Measurements from ENCODE around the gene C6orf141. TPM values are rescaled to one million over a fixed set of nuclear protein-coding genes. Genes with fewer than 3 reads are reported as not detected.

C6orf141 gene
- total and polyA plus RNA-seq, 4 donors, result 0.14 to 0.84 (median 0.38) TPM

DNA sequence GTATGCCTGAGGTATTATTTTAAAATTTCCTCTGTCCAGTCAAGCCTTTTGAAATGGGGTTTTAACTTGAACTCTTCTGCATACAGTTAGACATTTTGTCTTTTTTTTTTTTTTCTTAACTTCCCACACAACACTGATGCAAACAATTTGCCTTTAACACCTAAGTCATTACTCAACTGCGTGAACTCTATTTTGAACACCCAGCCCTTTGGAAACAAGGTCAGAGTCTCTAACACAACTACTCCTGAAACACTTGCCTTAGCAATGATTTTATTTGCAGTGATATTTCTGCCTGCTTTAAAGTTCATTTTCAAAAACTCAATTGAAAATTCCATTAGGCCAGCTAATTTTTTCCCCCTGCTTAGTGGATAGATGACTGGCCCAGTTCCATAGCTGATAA, 26.6 kb upstream of the C6orf141 start:
- WGBS, result 39% methylated on average over 1 of the region's 1 CpG
- no peak overlapping the region for H3K4me3 ChIP-seq (ENCODE audit: low read depth in 1 of 3, low read length in 3 of 3)
- no peak overlapping the region for H3K9ac ChIP-seq (ENCODE audit: low read depth in 1 of 2, low read length in 2 of 2)
- no peaks in the 10 kb centered on the region for H3K36me3 ChIP-seq (ENCODE audit: control insufficient read depth in 4 of 4, insufficient read depth in 3 of 4, low read depth in 1 of 4, low read length in 3 of 4)
- DNase-seq (ENCODE audit: low spot score), result no peak
- H3K4me1 ChIP-seq (ENCODE audit: control insufficient read depth in 4 of 4, insufficient read depth in 4 of 4, low read length in 3 of 4), result peaks cover 12 to 56% (median 50%) of the 10 kb centered on the region in 4 donors
- no peaks in the 10 kb centered on the region for H3K27me3 ChIP-seq (ENCODE audit: control insufficient read depth in 4 of 4, insufficient read depth in 4 of 4, low read length in 3 of 4)
- H3K9me3 ChIP-seq (ENCODE audit: control insufficient read depth in 4 of 4, low read length in 3 of 4), result no peaks in the 10 kb centered on the region
- TF ChIP-seq, protein P1, sequence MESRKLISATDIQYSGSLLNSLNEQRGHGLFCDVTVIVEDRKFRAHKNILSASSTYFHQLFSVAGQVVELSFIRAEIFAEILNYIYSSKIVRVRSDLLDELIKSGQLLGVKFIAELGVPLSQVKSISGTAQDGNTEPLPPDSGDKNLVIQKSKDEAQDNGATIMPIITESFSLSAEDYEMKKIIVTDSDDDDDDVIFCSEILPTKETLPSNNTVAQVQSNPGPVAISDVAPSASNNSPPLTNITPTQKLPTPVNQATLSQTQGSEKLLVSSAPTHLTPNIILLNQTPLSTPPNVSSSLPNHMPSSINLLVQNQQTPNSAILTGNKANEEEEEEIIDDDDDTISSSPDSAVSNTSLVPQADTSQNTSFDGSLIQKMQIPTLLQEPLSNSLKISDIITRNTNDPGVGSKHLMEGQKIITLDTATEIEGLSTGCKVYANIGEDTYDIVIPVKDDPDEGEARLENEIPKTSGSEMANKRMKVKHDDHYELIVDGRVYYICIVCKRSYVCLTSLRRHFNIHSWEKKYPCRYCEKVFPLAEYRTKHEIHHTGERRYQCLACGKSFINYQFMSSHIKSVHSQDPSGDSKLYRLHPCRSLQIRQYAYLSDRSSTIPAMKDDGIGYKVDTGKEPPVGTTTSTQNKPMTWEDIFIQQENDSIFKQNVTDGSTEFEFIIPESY (IDR thresholded peaks at IDR 0.05), result peak; percentile 50
- TF ChIP-seq SP1 (IDR thresholded peaks at IDR 0.05), result peak; percentile 73
- TF ChIP-seq JUND (IDR thresholded peaks at IDR 0.05), result peak; percentile 30 to 84
- TF ChIP-seq HNF4G (IDR thresholded peaks at IDR 0.05), result peak; percentile 76
- no peak for TF ChIP-seq YY1 (IDR thresholded peaks at IDR 0.05)
- TF ChIP-seq FOXA1 (IDR thresholded peaks at IDR 0.05), result no peak
- peak; percentile 76 to 81 for TF ChIP-seq RXRA (IDR thresholded peaks at IDR 0.05)
- TF ChIP-seq GABPA (IDR thresholded peaks at IDR 0.05 in 1 of 2, conservative IDR thresholded peaks at IDR 0.05 in 1 of 2), result no peak
- TF ChIP-seq NR2F2 (IDR thresholded peaks at IDR 0.05), result no peak
- TF ChIP-seq, protein P2, sequence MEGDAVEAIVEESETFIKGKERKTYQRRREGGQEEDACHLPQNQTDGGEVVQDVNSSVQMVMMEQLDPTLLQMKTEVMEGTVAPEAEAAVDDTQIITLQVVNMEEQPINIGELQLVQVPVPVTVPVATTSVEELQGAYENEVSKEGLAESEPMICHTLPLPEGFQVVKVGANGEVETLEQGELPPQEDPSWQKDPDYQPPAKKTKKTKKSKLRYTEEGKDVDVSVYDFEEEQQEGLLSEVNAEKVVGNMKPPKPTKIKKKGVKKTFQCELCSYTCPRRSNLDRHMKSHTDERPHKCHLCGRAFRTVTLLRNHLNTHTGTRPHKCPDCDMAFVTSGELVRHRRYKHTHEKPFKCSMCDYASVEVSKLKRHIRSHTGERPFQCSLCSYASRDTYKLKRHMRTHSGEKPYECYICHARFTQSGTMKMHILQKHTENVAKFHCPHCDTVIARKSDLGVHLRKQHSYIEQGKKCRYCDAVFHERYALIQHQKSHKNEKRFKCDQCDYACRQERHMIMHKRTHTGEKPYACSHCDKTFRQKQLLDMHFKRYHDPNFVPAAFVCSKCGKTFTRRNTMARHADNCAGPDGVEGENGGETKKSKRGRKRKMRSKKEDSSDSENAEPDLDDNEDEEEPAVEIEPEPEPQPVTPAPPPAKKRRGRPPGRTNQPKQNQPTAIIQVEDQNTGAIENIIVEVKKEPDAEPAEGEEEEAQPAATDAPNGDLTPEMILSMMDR (IDR thresholded peaks at IDR 0.05; ENCODE audit: low read depth, low read length, missing input control), result no peak
- peak; percentile 11 for TF ChIP-seq FOXA2 (IDR thresholded peaks at IDR 0.05)
- TF ChIP-seq EGR1 (IDR thresholded peaks at IDR 0.05; ENCODE audit: low read depth in 2 of 2), result peak in 1 of 2 donors; percentile 41
- TF ChIP-seq HNF4A (conservative IDR thresholded peaks at IDR 0.05), result peak; percentile 95
- TF ChIP-seq RAD21 (IDR thresholded peaks at IDR 0.05), result peak; percentile 11 to 24
- TF ChIP-seq, protein P3, sequence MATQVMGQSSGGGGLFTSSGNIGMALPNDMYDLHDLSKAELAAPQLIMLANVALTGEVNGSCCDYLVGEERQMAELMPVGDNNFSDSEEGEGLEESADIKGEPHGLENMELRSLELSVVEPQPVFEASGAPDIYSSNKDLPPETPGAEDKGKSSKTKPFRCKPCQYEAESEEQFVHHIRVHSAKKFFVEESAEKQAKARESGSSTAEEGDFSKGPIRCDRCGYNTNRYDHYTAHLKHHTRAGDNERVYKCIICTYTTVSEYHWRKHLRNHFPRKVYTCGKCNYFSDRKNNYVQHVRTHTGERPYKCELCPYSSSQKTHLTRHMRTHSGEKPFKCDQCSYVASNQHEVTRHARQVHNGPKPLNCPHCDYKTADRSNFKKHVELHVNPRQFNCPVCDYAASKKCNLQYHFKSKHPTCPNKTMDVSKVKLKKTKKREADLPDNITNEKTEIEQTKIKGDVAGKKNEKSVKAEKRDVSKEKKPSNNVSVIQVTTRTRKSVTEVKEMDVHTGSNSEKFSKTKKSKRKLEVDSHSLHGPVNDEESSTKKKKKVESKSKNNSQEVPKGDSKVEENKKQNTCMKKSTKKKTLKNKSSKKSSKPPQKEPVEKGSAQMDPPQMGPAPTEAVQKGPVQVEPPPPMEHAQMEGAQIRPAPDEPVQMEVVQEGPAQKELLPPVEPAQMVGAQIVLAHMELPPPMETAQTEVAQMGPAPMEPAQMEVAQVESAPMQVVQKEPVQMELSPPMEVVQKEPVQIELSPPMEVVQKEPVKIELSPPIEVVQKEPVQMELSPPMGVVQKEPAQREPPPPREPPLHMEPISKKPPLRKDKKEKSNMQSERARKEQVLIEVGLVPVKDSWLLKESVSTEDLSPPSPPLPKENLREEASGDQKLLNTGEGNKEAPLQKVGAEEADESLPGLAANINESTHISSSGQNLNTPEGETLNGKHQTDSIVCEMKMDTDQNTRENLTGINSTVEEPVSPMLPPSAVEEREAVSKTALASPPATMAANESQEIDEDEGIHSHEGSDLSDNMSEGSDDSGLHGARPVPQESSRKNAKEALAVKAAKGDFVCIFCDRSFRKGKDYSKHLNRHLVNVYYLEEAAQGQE (IDR thresholded peaks at IDR 0.05), result no peak
- TF ChIP-seq, protein P4, sequence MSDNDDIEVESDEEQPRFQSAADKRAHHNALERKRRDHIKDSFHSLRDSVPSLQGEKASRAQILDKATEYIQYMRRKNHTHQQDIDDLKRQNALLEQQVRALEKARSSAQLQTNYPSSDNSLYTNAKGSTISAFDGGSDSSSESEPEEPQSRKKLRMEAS (IDR thresholded peaks at IDR 0.05), result peak; percentile 31
- TF ChIP-seq, protein P5, sequence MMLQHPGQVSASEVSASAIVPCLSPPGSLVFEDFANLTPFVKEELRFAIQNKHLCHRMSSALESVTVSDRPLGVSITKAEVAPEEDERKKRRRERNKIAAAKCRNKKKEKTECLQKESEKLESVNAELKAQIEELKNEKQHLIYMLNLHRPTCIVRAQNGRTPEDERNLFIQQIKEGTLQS (IDR thresholded peaks at IDR 0.05), result peak; percentile 39
- TF ChIP-seq TAF1 (conservative IDR thresholded peaks at IDR 0.05), result no peak
- H3K27ac ChIP-seq (ENCODE audit: low read depth in 1 of 2, low read length in 2 of 2), result peak overlapping the region in 1 of 2 donors; percentile 57

Data from liver (tissue), 9 donors.